Type B pancreatic cell (in vitro differentiated cells): Measurements from ENCODE around the gene KIN. TPM values are rescaled to one million over a fixed set of nuclear protein-coding genes. Genes with fewer than 3 reads are reported as not detected.

Source experiments
- DNase-seq: peaks from one replicate; pipeline ENCODE4 v3.0.0; 2021; ENCODE audit warnings: mixed read lengths; ENCODE audit not compliant: unreplicated experiment; ENCODE audit errors: extremely low spot score
- H3K27ac Mint-ChIP-seq: 2 replicates; pipeline ENCODE4 v1.8.0; 2021; ENCODE audit warnings: mild to moderate bottlenecking, mixed read lengths
- H3K27me3 Mint-ChIP-seq: 2 replicates; pipeline ENCODE4 v1.8.0; 2021; ENCODE audit warnings: mixed read lengths
- H3K36me3 Mint-ChIP-seq: 2 replicates; pipeline ENCODE4 v1.8.0; 2021; ENCODE audit warnings: mixed read lengths
- H3K4me1 Mint-ChIP-seq: one replicate; pipeline ENCODE4 v1.8.0; 2021; ENCODE audit warnings: mixed read lengths; ENCODE audit not compliant: unreplicated experiment
- H3K4me3 Mint-ChIP-seq: 2 replicates; pipeline ENCODE4 v1.8.0; 2021; ENCODE audit warnings: mild to moderate bottlenecking, mixed read lengths
- H3K9me3 Mint-ChIP-seq: 2 replicates; pipeline ENCODE4 v1.8.0; 2021; ENCODE audit warnings: mixed read lengths
- total RNA-seq: library from RNA; stranded (reverse); gene quantifications from 2 replicates; pipeline ENCODE4 v1.2.1, GENCODE V29; 2021; ENCODE audit warnings: low replicate concordance
- TF ChIP-seq, protein P1 (sequence below): fragments of 200-600 bp; sonication (generic); conservative IDR thresholded peaks from 2 replicates; pipeline ENCODE4 v1.5.0; 2021; ENCODE audit warnings: antibody characterized with exemption, mild to moderate bottlenecking

Gene KIN
- total RNA-seq, 1 donor from 2014 or later = 14.5 TPM

DNA sequence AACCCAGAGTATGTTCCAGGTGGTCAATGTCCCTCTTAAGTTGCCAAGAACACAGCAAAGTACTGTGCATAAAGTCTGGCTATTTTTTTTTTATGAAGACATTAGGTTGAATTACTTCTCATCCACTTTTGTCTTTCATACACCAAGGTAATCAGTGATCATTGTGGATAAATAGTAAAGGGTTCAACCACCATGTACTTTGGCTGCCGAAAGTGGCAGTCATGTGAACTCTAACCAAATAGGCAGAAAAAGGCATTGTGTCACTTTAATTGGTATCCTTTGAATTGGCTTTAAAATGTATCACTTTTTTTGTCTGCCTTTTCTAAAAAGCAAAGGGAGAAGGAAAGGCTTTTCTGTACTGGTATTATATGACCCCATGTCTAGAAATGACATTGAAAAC, 77.3 kb downstream of the KIN start:
- TF ChIP-seq, protein P1, sequence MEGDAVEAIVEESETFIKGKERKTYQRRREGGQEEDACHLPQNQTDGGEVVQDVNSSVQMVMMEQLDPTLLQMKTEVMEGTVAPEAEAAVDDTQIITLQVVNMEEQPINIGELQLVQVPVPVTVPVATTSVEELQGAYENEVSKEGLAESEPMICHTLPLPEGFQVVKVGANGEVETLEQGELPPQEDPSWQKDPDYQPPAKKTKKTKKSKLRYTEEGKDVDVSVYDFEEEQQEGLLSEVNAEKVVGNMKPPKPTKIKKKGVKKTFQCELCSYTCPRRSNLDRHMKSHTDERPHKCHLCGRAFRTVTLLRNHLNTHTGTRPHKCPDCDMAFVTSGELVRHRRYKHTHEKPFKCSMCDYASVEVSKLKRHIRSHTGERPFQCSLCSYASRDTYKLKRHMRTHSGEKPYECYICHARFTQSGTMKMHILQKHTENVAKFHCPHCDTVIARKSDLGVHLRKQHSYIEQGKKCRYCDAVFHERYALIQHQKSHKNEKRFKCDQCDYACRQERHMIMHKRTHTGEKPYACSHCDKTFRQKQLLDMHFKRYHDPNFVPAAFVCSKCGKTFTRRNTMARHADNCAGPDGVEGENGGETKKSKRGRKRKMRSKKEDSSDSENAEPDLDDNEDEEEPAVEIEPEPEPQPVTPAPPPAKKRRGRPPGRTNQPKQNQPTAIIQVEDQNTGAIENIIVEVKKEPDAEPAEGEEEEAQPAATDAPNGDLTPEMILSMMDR = no peak
- Mint-ChIP-seq H3K4me1 (no peaks in the 10 kb centered on the region), H3K9me3 (no peaks in the 10 kb centered on the region), H3K36me3 (no peaks in the 10 kb centered on the region), H3K4me3 (no peak overlapping the region), H3K27ac (no peak overlapping the region), H3K27me3 (peaks cover 14% of the 10 kb centered on the region)
- DNase-seq = no peak

DNA sequence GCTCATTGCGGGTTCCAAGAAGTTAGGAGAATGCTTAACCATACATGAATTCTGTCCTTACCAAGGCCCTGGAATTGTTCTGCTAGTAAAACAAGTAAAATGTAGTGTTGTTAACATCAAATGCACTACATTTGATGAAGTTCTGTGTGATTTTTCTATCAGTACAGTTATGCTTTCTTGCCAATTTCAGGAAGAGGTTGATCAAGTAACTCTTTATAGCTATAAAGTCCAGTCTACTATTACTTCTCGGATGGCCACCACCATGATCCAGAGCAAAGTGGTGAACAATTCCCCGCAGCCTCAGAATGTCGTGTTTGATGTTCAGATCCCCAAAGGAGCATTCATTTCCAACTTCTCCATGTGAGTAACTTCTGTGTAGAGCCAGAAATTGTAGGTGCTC, 79.0 kb downstream of the KIN start:
- Mint-ChIP-seq H3K4me1 (no peaks in the 10 kb centered on the region), H3K9me3 (no peaks in the 10 kb centered on the region), H3K36me3 (no peaks in the 10 kb centered on the region), H3K27ac (no peak overlapping the region), H3K27me3 (peaks cover 12% of the 10 kb centered on the region), H3K4me3 (no peak overlapping the region)
- no peak for DNase-seq
- TF ChIP-seq, protein P1 = no peak

DNA sequence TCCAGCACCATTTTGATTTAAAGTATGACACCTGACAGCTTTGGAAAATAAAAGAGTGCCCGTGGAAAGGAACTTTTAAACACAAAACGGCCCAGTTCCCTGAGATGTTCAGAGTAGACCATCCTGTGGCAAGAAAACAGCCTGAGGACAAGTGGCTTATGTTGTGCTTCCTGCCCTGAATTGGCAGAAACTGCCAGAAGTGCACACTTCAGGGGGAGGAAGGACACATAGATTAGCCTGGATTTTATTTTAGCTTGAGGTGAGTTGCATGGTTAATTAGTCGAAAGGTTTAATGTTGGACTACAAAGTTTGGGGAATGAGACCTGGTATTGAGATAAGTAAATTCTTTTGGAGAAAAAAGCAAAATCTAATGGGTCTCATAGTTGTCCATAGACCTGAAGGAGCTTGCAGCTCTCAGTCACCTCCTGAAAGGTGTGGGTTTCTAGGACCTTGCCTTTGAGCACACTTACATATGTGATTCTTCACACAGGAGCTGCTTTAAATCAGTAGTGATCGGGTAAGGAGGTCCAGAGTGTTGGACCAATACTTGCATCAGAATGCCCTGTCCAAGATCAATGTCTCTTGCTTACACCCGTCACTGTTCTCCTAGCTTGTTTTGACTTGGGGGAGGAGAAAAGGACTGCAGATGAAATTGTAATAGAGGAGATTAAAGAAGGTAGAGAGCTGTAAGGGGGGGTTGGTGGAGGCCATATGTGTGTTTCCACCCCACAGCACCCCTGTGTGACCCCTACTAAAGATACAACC, 79.8 kb downstream of the KIN start:
- Mint-ChIP-seq H3K4me3 (no peak overlapping the region), H3K4me1 (no peaks in the 10 kb centered on the region), H3K27me3 (peaks cover 17% of the 10 kb centered on the region), H3K27ac (no peak overlapping the region), H3K36me3 (no peaks in the 10 kb centered on the region), H3K9me3 (no peaks in the 10 kb centered on the region)
- no peak for DNase-seq
- TF ChIP-seq, protein P1 = no peak

DNA sequence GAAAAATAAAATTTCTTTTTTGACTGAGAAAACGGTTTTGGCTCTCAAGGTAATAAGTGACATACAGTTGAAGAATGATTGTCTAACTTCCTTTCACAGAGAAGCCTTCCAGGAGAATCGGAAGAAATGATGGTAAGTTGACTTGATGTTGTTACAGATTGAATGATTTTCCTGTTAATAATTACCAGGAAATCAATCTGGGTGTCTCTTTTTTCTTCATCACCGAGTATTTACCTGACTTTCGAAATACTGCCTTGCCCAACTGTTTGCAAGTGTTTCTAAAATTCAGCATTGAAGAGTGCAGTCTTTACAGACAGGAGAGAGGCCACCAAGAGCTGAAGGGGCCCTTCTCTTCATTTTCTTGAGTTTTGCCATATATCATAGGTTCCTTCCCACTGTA, 80.7 kb downstream of the KIN start:
- TF ChIP-seq, protein P1 = no peak
- peaks cover 20% of the 10 kb centered on the region for H3K27me3 Mint-ChIP-seq
- H3K27ac Mint-ChIP-seq = no peak overlapping the region
- H3K36me3 Mint-ChIP-seq = no peaks in the 10 kb centered on the region
- no peaks in the 10 kb centered on the region for H3K9me3 Mint-ChIP-seq
- H3K4me1 Mint-ChIP-seq = no peaks in the 10 kb centered on the region
- DNase-seq = no peak
- H3K4me3 Mint-ChIP-seq = no peak overlapping the region

DNA sequence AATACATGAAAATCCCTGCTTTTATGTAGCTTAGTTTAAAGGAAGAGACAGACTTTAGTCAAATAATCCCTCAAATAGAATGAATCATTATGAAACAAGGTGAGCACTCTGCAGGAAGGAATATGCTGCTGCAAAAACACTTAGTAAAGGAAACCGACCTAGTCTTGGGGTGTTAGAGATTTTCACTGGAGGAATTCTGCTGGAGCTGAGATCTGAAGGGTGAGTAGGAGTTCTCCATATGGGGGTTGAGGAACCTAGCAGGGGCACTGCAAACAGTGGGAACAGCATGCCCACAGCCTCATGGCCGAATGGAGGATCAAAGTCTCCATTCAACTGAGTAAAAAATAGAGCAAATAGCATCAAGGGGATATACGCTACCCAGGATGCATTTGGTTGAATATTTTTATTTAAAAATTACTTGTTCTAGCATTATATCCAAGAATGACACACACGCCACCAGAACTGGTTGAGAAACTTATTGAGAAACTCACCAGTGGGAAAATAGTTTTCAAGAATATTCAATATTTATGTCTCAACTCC, 81.2 kb downstream of the KIN start:
- TF ChIP-seq, protein P1 = no peak
- Mint-ChIP-seq H3K27me3 (peaks cover 20% of the 10 kb centered on the region), H3K27ac (no peak overlapping the region), H3K4me3 (no peak overlapping the region), H3K9me3 (no peaks in the 10 kb centered on the region), H3K36me3 (no peaks in the 10 kb centered on the region), H3K4me1 (no peaks in the 10 kb centered on the region)
- no peak for DNase-seq
